ENCODE data around the gene RLF. TPM values are rescaled to one million over a fixed set of nuclear protein-coding genes. Genes with fewer than 3 reads are reported as not detected.

The RLF gene
- total RNA-seq, 3 donors from 2014 or later = 9.0 to 12.3 (median 11.0) TPM

- peaks cover 43% of the 10 kb centered on the region for H3K4me1 Mint-ChIP-seq (ENCODE audit: low read depth)
- H3K27me3 Mint-ChIP-seq (ENCODE audit: low read depth) = no peaks in the 10 kb centered on the region
- peaks cover 43% of the 10 kb centered on the region for H3K36me3 Mint-ChIP-seq (ENCODE audit: insufficient read depth)
- ATAC-seq (peak; percentile 94 to 95), DNase-seq (no peak)
- no peak overlapping the region for H3K4me3 Mint-ChIP-seq
- no peaks in the 10 kb centered on the region for H3K9me3 Mint-ChIP-seq
These were observed 103.2 kb downstream of the RLF start for GRCh38 chr1:40264354-40264781.

GRCh38 chr1:40265298-40265697, 104.1 kb downstream of the RLF start:
- Mint-ChIP-seq H3K4me3 (no peak overlapping the region), H3K36me3 (ENCODE audit: insufficient read depth) (peaks cover 45% of the 10 kb centered on the region), H3K4me1 (ENCODE audit: low read depth) (peaks cover 41% of the 10 kb centered on the region), H3K9me3 (no peaks in the 10 kb centered on the region), H3K27me3 (ENCODE audit: low read depth) (no peaks in the 10 kb centered on the region)
- ATAC-seq = no peak
- no peak for DNase-seq

- H3K36me3 Mint-ChIP-seq (ENCODE audit: insufficient read depth) = peaks cover 43% of the 10 kb centered on the region
- H3K9me3 Mint-ChIP-seq = no peaks in the 10 kb centered on the region
- H3K4me1 Mint-ChIP-seq (ENCODE audit: low read depth) = peaks cover 40% of the 10 kb centered on the region
- no peak overlapping the region for H3K4me3 Mint-ChIP-seq
- no peak for ATAC-seq
- DNase-seq = no peak
- no peaks in the 10 kb centered on the region for H3K27me3 Mint-ChIP-seq (ENCODE audit: low read depth)
These were observed 104.7 kb downstream of the RLF start for GRCh38 chr1:40265919-40266318.

- Mint-ChIP-seq H3K4me1 (ENCODE audit: low read depth) (peaks cover 37% of the 10 kb centered on the region), H3K4me3 (no peak overlapping the region), H3K27me3 (ENCODE audit: low read depth) (no peaks in the 10 kb centered on the region), H3K36me3 (ENCODE audit: insufficient read depth) (peaks cover 38% of the 10 kb centered on the region), H3K9me3 (no peaks in the 10 kb centered on the region)
- no peak for ATAC-seq
- DNase-seq = no peak
These were observed 105.8 kb downstream of the RLF start for GRCh38 chr1:40266786-40267535.

GRCh38 chr1:40267767-40268187, 106.6 kb downstream of the RLF start:
- no peak overlapping the region for H3K4me3 Mint-ChIP-seq
- DNase-seq (no peak), ATAC-seq (no peak)
- H3K36me3 Mint-ChIP-seq (ENCODE audit: insufficient read depth) = peaks cover 39% of the 10 kb centered on the region
- no peaks in the 10 kb centered on the region for H3K27me3 Mint-ChIP-seq (ENCODE audit: low read depth)
- peaks cover 33% of the 10 kb centered on the region for H3K4me1 Mint-ChIP-seq (ENCODE audit: low read depth)
- H3K9me3 Mint-ChIP-seq = no peaks in the 10 kb centered on the region

GRCh38 chr1:40268211-40268610, 107.0 kb downstream of the RLF start:
- Mint-ChIP-seq H3K4me1 (ENCODE audit: low read depth) (peaks cover 29% of the 10 kb centered on the region), H3K27me3 (ENCODE audit: low read depth) (no peaks in the 10 kb centered on the region), H3K4me3 (no peak overlapping the region), H3K36me3 (ENCODE audit: insufficient read depth) (peaks cover 39% of the 10 kb centered on the region), H3K9me3 (no peaks in the 10 kb centered on the region)
- DNase-seq = no peak
- no peak for ATAC-seq

- Mint-ChIP-seq H3K4me1 (ENCODE audit: low read depth) (peaks cover 16% of the 10 kb centered on the region), H3K36me3 (ENCODE audit: insufficient read depth) (peaks cover 45% of the 10 kb centered on the region), H3K9me3 (no peaks in the 10 kb centered on the region), H3K4me3 (peak overlapping the region; percentile 6), H3K27me3 (ENCODE audit: low read depth) (no peaks in the 10 kb centered on the region)
- ATAC-seq (peak; percentile 84 to 92), DNase-seq (no peak)
These were observed 109.1 kb downstream of the RLF start for GRCh38 chr1:40270152-40270834.

- DNase-seq (no peak), ATAC-seq (no peak)
- no peaks in the 10 kb centered on the region for H3K27me3 Mint-ChIP-seq (ENCODE audit: low read depth)
- no peak overlapping the region for H3K4me3 Mint-ChIP-seq
- peaks cover 14% of the 10 kb centered on the region for H3K4me1 Mint-ChIP-seq (ENCODE audit: low read depth)
- H3K36me3 Mint-ChIP-seq (ENCODE audit: insufficient read depth) = peaks cover 47% of the 10 kb centered on the region
- H3K9me3 Mint-ChIP-seq = no peaks in the 10 kb centered on the region
These were observed 111.5 kb downstream of the RLF start for GRCh38 chr1:40272653-40273213.

GRCh38 chr1:40273547-40274166, 112.5 kb downstream of the RLF start:
- H3K36me3 Mint-ChIP-seq (ENCODE audit: insufficient read depth) = peaks cover 43% of the 10 kb centered on the region
- H3K9me3 Mint-ChIP-seq = no peaks in the 10 kb centered on the region
- DNase-seq (no peak), ATAC-seq (no peak)
- H3K4me1 Mint-ChIP-seq (ENCODE audit: low read depth) = peaks cover 14% of the 10 kb centered on the region
- no peaks in the 10 kb centered on the region for H3K27me3 Mint-ChIP-seq (ENCODE audit: low read depth)
- H3K4me3 Mint-ChIP-seq = no peak overlapping the region

- no peak for DNase-seq
- Mint-ChIP-seq H3K9me3 (no peaks in the 10 kb centered on the region), H3K4me1 (ENCODE audit: low read depth) (peaks cover 14% of the 10 kb centered on the region), H3K4me3 (no peak overlapping the region), H3K36me3 (ENCODE audit: insufficient read depth) (peaks cover 45% of the 10 kb centered on the region), H3K27me3 (ENCODE audit: low read depth) (no peaks in the 10 kb centered on the region)
- no peak for ATAC-seq
These were observed 113.1 kb downstream of the RLF start for GRCh38 chr1:40274331-40274730.

GRCh38 chr1:40276122-40276521, 114.9 kb downstream of the RLF start:
- H3K9me3 Mint-ChIP-seq = no peaks in the 10 kb centered on the region
- DNase-seq (no peak), ATAC-seq (no peak)
- peaks cover 1% of the 10 kb centered on the region for H3K4me1 Mint-ChIP-seq (ENCODE audit: low read depth)
- no peaks in the 10 kb centered on the region for H3K27me3 Mint-ChIP-seq (ENCODE audit: low read depth)
- no peak overlapping the region for H3K4me3 Mint-ChIP-seq
- peaks cover 38% of the 10 kb centered on the region for H3K36me3 Mint-ChIP-seq (ENCODE audit: insufficient read depth)

GRCh38 chr1:40281853-40282252, 120.7 kb downstream of the RLF start:
- Mint-ChIP-seq H3K36me3 (ENCODE audit: insufficient read depth) (peaks cover 14% of the 10 kb centered on the region), H3K4me3 (no peak overlapping the region), H3K9me3 (no peaks in the 10 kb centered on the region), H3K27me3 (ENCODE audit: low read depth) (no peaks in the 10 kb centered on the region), H3K4me1 (ENCODE audit: low read depth) (peaks cover 3% of the 10 kb centered on the region)
- no peak for DNase-seq
- ATAC-seq = no peak
